Calu3 (cell line): ENCODE data around the gene FNDC3B. TPM values are rescaled to one million over a fixed set of nuclear protein-coding genes. Genes with fewer than 3 reads are reported as not detected.
"Not testable (repeated sequence)": the region's sequence is repeated elsewhere in the genome, so short reads cannot be mapped to it uniquely, and the experiment has no call there.

Source experiments
- BruUV-seq: library from RNA; stranded (reverse); fragments of 400-500 nt; replicated peaks from 2 replicates; lab custom pipeline; 2021; lab: Mats Ljungman, UMichigan
- CTCF ChIA-PET: fragments of 300-600 bp; sonication (Branson Sonifier 250); formaldehyde crosslinking; loops from one replicate; lab custom pipeline; 2022; ENCODE audit warnings: antibody characterized with exemption; lab: Charles Lee
- DNase-seq: peaks from one replicate; pipeline ENCODE4 v3.0.0; 2022
- H3K27ac Mint-ChIP-seq: one replicate; pipeline ENCODE4 v1.8.0; 2022; ENCODE audit warnings: mixed read lengths; ENCODE audit not compliant: unreplicated experiment
- H3K27me3 Mint-ChIP-seq: one replicate; pipeline ENCODE4 v1.8.0; 2022; ENCODE audit warnings: mixed read lengths; ENCODE audit not compliant: unreplicated experiment
- H3K36me3 Mint-ChIP-seq: one replicate; pipeline ENCODE4 v1.8.0; 2022; ENCODE audit warnings: mild to moderate bottlenecking, moderate library complexity, mixed read lengths; ENCODE audit not compliant: insufficient read depth, unreplicated experiment
- H3K4me1 Mint-ChIP-seq: one replicate; pipeline ENCODE4 v1.8.0; 2022; ENCODE audit warnings: mild to moderate bottlenecking, low read depth, mixed read lengths; ENCODE audit not compliant: unreplicated experiment
- H3K4me3 Mint-ChIP-seq: one replicate; pipeline ENCODE4 v1.8.0; 2022; ENCODE audit warnings: mild to moderate bottlenecking, low read depth, moderate library complexity, mixed read lengths; ENCODE audit not compliant: unreplicated experiment
- H3K9me3 Mint-ChIP-seq: one replicate; pipeline ENCODE4 v1.8.0; 2022; ENCODE audit warnings: low read depth, mixed read lengths; ENCODE audit not compliant: unreplicated experiment
- intact Hi-C: fragments of 100-400 bp; cut with micrococcal nuclease; formaldehyde crosslinking; loops from one replicate; pipeline ENCODE4 v1.10.0; 2022; ENCODE audit not compliant: unreplicated experiment
- total RNA-seq: library from RNA; stranded (reverse); gene quantifications from 2 replicates; pipeline ENCODE4 v1.2.3, GENCODE V29; 2022
- TF ChIP-seq, protein P1 (sequence below): fragments of 200-600 bp; IDR thresholded peaks from one replicate; pipeline ENCODE4 v1.8.0; 2022; ENCODE audit warnings: antibody characterized with exemption; ENCODE audit not compliant: unreplicated experiment

FNDC3B gene
- total RNA-seq, 1 experiment from 2014 or later, result 453 TPM

DNA sequence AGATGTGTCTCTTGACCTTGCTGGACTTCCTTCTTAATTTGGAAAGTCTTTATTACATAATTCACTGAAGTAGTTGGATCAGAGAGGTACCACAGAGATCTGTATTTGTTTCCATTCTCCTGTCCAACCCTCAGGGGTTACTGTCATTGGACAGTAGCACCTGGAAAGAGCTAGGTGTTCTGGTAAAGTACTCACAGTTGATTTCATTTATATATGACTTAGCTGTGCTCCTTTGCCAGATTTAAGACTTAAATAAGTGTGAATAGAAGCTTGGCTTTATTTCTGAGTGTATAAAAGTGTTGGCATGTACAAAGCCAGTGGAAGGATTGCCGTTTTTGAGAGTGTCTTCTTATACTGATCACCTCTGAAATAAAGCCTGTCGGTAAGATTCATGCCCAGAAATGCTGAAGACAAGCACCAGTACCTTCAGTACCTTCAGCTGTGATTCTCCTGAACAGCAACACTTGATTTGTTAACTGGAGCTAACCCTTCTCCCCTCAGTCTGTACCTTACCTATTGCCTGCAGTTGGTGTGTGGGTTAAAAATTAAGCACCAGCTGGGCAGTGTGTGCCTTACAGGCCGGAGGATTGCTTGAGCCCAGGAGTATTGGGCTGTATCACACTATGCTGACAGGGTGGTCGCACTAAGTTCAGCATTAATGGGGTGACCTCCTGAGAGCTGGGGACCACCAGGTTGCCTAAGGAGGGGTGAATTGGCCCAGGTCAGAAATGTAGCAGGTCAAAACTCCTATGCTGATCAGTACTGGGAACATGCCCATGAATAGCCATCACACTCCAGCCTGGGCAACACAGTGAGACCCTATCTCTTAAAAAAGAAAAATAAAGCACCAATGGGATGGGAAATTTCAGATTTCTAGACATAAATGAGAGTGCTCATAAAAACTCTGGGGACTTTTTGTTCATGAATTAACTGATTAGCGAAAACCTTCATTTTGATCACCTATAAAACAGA lies 197.7 kb downstream of the FNDC3B start:
- CTCF ChIA-PET, result interaction anchor here (0.6 kb wide), 1 partner anchor 358 kb away, joined by 5 read pairs; no protein-coding TSS in a partner anchor
- Mint-ChIP-seq H3K27ac (peak overlapping the region; percentile 54), H3K36me3 (peaks cover 87% of the 10 kb centered on the region), H3K4me1 (peaks cover 51% of the 10 kb centered on the region), H3K27me3 (no peaks in the 10 kb centered on the region), H3K4me3 (no peak overlapping the region), H3K9me3 (peaks cover 9% of the 10 kb centered on the region)
- no peak for DNase-seq
- BruUV-seq, result no TSS peak
- intact Hi-C loops, result no loop called here
- TF ChIP-seq, protein P1, sequence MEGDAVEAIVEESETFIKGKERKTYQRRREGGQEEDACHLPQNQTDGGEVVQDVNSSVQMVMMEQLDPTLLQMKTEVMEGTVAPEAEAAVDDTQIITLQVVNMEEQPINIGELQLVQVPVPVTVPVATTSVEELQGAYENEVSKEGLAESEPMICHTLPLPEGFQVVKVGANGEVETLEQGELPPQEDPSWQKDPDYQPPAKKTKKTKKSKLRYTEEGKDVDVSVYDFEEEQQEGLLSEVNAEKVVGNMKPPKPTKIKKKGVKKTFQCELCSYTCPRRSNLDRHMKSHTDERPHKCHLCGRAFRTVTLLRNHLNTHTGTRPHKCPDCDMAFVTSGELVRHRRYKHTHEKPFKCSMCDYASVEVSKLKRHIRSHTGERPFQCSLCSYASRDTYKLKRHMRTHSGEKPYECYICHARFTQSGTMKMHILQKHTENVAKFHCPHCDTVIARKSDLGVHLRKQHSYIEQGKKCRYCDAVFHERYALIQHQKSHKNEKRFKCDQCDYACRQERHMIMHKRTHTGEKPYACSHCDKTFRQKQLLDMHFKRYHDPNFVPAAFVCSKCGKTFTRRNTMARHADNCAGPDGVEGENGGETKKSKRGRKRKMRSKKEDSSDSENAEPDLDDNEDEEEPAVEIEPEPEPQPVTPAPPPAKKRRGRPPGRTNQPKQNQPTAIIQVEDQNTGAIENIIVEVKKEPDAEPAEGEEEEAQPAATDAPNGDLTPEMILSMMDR, result no peak

DNA sequence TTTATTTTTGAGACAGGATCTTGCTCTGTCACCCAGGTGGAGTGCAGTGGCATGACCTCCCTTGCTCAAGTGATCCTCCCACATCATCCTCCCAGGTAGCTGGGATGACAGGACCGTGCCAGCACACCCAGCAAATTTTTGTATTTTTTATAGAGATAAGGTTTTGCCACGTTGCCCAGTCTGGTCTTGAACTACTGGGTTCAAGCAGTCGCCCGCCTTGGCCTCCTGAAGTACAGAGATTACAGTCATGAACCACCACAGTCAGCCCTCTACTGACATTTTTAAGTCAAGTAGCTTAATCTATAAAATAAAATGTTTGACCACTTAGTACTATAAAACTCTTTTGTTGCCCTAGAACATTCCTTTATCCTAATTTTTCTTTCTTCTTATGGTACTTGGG lies 198.8 kb downstream of the FNDC3B start:
- intact Hi-C loops, result no loop called here
- H3K27ac Mint-ChIP-seq, result peak overlapping the region; percentile 48
- peaks cover 48% of the 10 kb centered on the region for H3K4me1 Mint-ChIP-seq
- H3K4me3 Mint-ChIP-seq, result no peak overlapping the region
- TF ChIP-seq, protein P1, result no peak
- no TSS peak for BruUV-seq
- H3K27me3 Mint-ChIP-seq, result no peaks in the 10 kb centered on the region
- no peak for DNase-seq
- CTCF ChIA-PET, result interaction anchor here (1.1 kb wide), 1 partner anchor 364 kb away, joined by 3 read pairs; no protein-coding TSS in a partner anchor
- H3K9me3 Mint-ChIP-seq, result peaks cover 13% of the 10 kb centered on the region
- H3K36me3 Mint-ChIP-seq, result peaks cover 87% of the 10 kb centered on the region

DNA sequence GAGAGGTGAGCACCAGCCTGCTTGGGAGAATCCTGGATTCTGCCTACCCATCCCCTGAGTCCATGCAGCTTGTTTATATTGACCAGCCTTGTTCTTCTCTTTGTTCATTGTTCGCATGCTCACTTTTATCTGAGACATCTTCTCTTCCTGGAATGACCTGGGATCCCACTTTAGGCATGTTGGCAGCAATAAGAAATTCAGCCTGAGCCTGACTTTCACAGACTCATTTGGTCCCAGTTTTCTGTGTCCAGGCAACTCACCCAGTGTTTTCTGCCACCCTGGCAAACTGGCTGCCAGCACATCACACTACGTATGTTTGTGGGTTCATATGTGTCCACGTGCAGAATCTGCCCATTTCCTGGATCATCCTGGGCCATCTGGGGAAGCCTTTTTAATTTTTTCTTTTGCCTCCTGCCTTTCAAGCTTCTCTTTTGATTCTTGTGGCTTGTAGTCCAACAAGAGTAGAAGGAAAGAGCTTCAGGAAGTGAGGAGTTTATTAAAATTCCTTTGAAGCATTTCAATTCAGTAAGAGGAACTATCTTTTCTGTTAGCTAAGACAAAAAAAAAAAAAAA lies 199.9 kb downstream of the FNDC3B start:
- Mint-ChIP-seq H3K36me3 (peaks cover 90% of the 10 kb centered on the region), H3K9me3 (peaks cover 15% of the 10 kb centered on the region), H3K27me3 (no peaks in the 10 kb centered on the region), H3K27ac (peak overlapping the region; percentile 48), H3K4me1 (peaks cover 52% of the 10 kb centered on the region), H3K4me3 (no peak overlapping the region)
- CTCF ChIA-PET, result interaction anchor here (0.7 to 1.2 kb wide), 5 partner anchors 11 to 365 kb away, joined by 3 to 6 read pairs (median 5); no protein-coding TSS in a partner anchor
- no TSS peak for BruUV-seq
- DNase-seq, result no peak
- TF ChIP-seq, protein P1, result no peak
- intact Hi-C loops, result no loop called here

DNA sequence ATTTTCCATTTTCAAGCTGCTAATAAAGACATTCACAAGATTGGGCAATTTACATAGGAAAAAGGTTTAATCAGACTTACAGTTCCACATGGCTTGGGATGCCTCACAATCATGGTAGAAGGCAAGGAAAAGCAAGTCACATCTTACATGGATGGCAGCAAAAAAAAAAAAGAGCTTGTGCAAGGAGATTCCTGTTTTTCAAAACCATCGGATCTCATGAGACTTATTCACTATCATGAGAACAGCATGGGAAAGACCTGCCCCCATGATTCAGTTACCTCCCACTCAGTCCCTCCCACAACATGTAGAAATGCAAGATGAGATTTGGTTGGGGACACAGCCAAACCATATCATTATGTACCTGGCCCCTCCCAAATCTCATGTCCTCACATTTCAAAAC lies 202.0 kb downstream of the FNDC3B start:
- H3K4me3 Mint-ChIP-seq, result no peak overlapping the region
- peak overlapping the region; percentile 24 for H3K27ac Mint-ChIP-seq
- CTCF ChIA-PET, result no interaction called here
- intact Hi-C loops, result no loop called here
- TF ChIP-seq, protein P1, result no peak
- no TSS peak for BruUV-seq
- peaks cover 46% of the 10 kb centered on the region for H3K4me1 Mint-ChIP-seq
- DNase-seq, result no peak
- peaks cover 96% of the 10 kb centered on the region for H3K36me3 Mint-ChIP-seq
- no peaks in the 10 kb centered on the region for H3K27me3 Mint-ChIP-seq
- H3K9me3 Mint-ChIP-seq, result peaks cover 15% of the 10 kb centered on the region

DNA sequence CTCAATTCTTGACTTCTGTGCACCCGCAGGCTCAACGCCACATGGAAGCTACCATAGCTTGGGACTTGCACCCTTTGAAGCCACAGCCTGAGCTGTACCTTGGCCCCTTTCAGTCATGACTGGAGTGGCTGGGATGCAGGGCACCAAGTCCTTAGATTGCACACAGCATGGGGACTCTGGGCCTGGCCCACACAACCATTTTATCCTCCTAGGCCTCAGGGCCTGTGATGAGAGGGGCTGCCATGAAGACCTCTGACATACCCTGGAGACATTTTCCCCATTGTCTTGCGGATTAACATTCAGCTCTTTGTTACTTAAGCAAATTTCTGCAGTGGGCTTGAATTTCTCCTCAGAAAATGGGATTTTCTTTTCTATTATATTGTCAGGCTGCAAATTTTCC lies 203.1 kb downstream of the FNDC3B start:
- Mint-ChIP-seq H3K27ac (peak overlapping the region; percentile 29), H3K36me3 (peaks cover 98% of the 10 kb centered on the region), H3K4me1 (peaks cover 50% of the 10 kb centered on the region), H3K9me3 (peaks cover 15% of the 10 kb centered on the region)
- DNase-seq, H3K27me3 Mint-ChIP-seq, CTCF ChIA-PET, H3K4me3 Mint-ChIP-seq, BruUV-seq, intact Hi-C loops: not testable (repeated sequence)

DNA sequence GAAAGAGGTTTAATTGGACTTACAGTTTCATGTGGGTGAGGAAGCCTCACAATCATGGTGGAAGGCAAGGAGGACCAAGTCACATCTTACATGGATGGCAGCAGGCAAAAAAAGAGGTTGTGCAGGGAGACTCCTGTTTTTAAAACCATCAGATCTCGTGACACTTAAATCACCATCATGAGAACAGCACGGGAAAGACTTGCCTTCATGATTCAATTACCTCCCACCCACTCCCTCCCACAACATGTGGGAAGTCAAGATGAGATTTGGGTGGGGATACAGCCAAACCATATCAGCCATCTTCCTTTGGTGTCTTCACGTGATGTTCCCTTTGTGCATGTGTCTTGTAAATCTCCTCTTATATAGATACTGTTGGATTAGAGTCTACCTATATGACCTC lies 204.0 kb downstream of the FNDC3B start:
- H3K4me3 Mint-ChIP-seq, H3K27me3 Mint-ChIP-seq, intact Hi-C loops, DNase-seq, CTCF ChIA-PET, BruUV-seq: not testable (repeated sequence)
- H3K36me3 Mint-ChIP-seq, result peaks cover 98% of the 10 kb centered on the region
- H3K27ac Mint-ChIP-seq, result peak overlapping the region; percentile 29
- H3K9me3 Mint-ChIP-seq, result peaks cover 15% of the 10 kb centered on the region
- H3K4me1 Mint-ChIP-seq, result peaks cover 52% of the 10 kb centered on the region
